ENCODE data around the gene ZBTB7C. TPM values are rescaled to one million over a fixed set of nuclear protein-coding genes. Genes with fewer than 3 reads are reported as not detected.

The ZBTB7C gene
- polyA plus RNA-seq, 1 donor (not counting 4 experiments of a cell fraction or from before 2014, with no cell fraction given) = 0.58 TPM

GRCh38 chr18:48022021-48022420 is 387.2 kb downstream of the ZBTB7C start:
- Histone ChIP-seq H4K20me1 (ENCODE audit: control insufficient read depth, extremely low read depth, insufficient read depth, low read length) (no peaks in the 10 kb centered on the region), H3K9me1 (ENCODE audit: control insufficient read depth, extremely low read depth, insufficient read depth, low read length) (no peaks in the 10 kb centered on the region), H2AFZ (ENCODE audit: control insufficient read depth, low read length) (no peak overlapping the region), H3K27me3 (ENCODE audit: control insufficient read depth, extremely low read depth, insufficient read depth, low read length) (peaks cover 7% of the 10 kb centered on the region), H3K4me1 (ENCODE audit: control insufficient read depth, extremely low read depth, insufficient read depth, low read length) (peaks cover 27% of the 10 kb centered on the region), H3K27ac (ENCODE audit: control insufficient read depth, insufficient read depth, low read length) (no peak overlapping the region), H3K4me2 (ENCODE audit: control insufficient read depth, extremely low read depth, insufficient read depth, low read depth, low read length) (no peak overlapping the region), H3K79me2 (ENCODE audit: control insufficient read depth, insufficient read depth, low read length) (no peaks in the 10 kb centered on the region), H3K9ac (ENCODE audit: control insufficient read depth, extremely low read depth, insufficient read depth, low read length) (no peak overlapping the region), H3K36me3 (ENCODE audit: control insufficient read depth in 2 of 2, extremely low read depth in 1 of 2, insufficient read depth in 2 of 2, low read length in 2 of 2) (no peaks in the 10 kb centered on the region), H3K9me3 (ENCODE audit: control insufficient read depth, low read depth, low read length) (no peaks in the 10 kb centered on the region), H3K4me3 (ENCODE audit: control insufficient read depth in 2 of 3, extremely low read depth in 1 of 3, insufficient read depth in 2 of 3, low read depth in 1 of 3, low read length in 3 of 3) (no peak overlapping the region)
- TF ChIP-seq EZH2 (IDR thresholded peaks at IDR 0.05; ENCODE audit: low read length) (no peak), CTCF (optimal IDR thresholded peaks at IDR 0.05 in 1 of 3, IDR thresholded peaks at IDR 0.05 in 1 of 3, conservative IDR thresholded peaks at IDR 0.05 in 1 of 3; ENCODE audit: extremely low read depth in 1 of 3, insufficient read depth in 2 of 3, low read length in 3 of 3) (no peak)
- FAIRE-seq (no peak), DNase-seq (ENCODE audit: low read depth, low spot score) (no peak)
- dilution Hi-C loops (cut with MboI; ENCODE audit: extremely low pct_ligation_motif_present, low sequenced_read_pairs) = no loop called here

GRCh38 chr18:48021273-48021914 is 387.8 kb downstream of the ZBTB7C start:
- FAIRE-seq (no peak), DNase-seq (ENCODE audit: low read depth, low spot score) (no peak)
- H3K9ac ChIP-seq (ENCODE audit: control insufficient read depth, extremely low read depth, insufficient read depth, low read length) = no peak overlapping the region
- H3K9me3 ChIP-seq (ENCODE audit: control insufficient read depth, low read depth, low read length) = no peaks in the 10 kb centered on the region
- peaks cover 27% of the 10 kb centered on the region for H3K4me1 ChIP-seq (ENCODE audit: control insufficient read depth, extremely low read depth, insufficient read depth, low read length)
- H2AFZ ChIP-seq (ENCODE audit: control insufficient read depth, low read length) = no peak overlapping the region
- TF ChIP-seq CTCF (optimal IDR thresholded peaks at IDR 0.05 in 1 of 3, IDR thresholded peaks at IDR 0.05 in 1 of 3, conservative IDR thresholded peaks at IDR 0.05 in 1 of 3; ENCODE audit: extremely low read depth in 1 of 3, insufficient read depth in 2 of 3, low read length in 3 of 3) = no peak
- TF ChIP-seq EZH2 (IDR thresholded peaks at IDR 0.05; ENCODE audit: low read length) = no peak
- no peaks in the 10 kb centered on the region for H3K79me2 ChIP-seq (ENCODE audit: control insufficient read depth, insufficient read depth, low read length)
- H3K27me3 ChIP-seq (ENCODE audit: control insufficient read depth, extremely low read depth, insufficient read depth, low read length) = peaks cover 7% of the 10 kb centered on the region
- no peak overlapping the region for H3K27ac ChIP-seq (ENCODE audit: control insufficient read depth, insufficient read depth, low read length)
- H3K4me2 ChIP-seq (ENCODE audit: control insufficient read depth, extremely low read depth, insufficient read depth, low read depth, low read length) = no peak overlapping the region
- H3K4me3 ChIP-seq (ENCODE audit: control insufficient read depth in 2 of 3, extremely low read depth in 1 of 3, insufficient read depth in 2 of 3, low read depth in 1 of 3, low read length in 3 of 3) = no peak overlapping the region
- H3K36me3 ChIP-seq (ENCODE audit: control insufficient read depth in 2 of 2, extremely low read depth in 1 of 2, insufficient read depth in 2 of 2, low read length in 2 of 2) = no peaks in the 10 kb centered on the region
- H4K20me1 ChIP-seq (ENCODE audit: control insufficient read depth, extremely low read depth, insufficient read depth, low read length) = no peaks in the 10 kb centered on the region
- dilution Hi-C loops (cut with MboI; ENCODE audit: extremely low pct_ligation_motif_present, low sequenced_read_pairs) = no loop called here
- no peaks in the 10 kb centered on the region for H3K9me1 ChIP-seq (ENCODE audit: control insufficient read depth, extremely low read depth, insufficient read depth, low read length)
